Calu3 (cell line): ENCODE data around the gene PSMG3. TPM values are rescaled to one million over a fixed set of nuclear protein-coding genes. Genes with fewer than 3 reads are reported as not detected.

ENCODE experiments used
- BruUV-seq: library from RNA; stranded (reverse); fragments of 400-500 nt; replicated peaks from 2 replicates; lab custom pipeline; 2021; lab: Mats Ljungman, UMichigan
- CTCF ChIA-PET: fragments of 300-600 bp; sonication (Branson Sonifier 250); formaldehyde crosslinking; loops from one replicate; lab custom pipeline; 2022; ENCODE audit warnings: antibody characterized with exemption; lab: Charles Lee
- DNase-seq: peaks from one replicate; pipeline ENCODE4 v3.0.0; 2022
- H3K27ac Mint-ChIP-seq: one replicate; pipeline ENCODE4 v1.8.0; 2022; ENCODE audit warnings: mixed read lengths; ENCODE audit not compliant: unreplicated experiment
- H3K27me3 Mint-ChIP-seq: one replicate; pipeline ENCODE4 v1.8.0; 2022; ENCODE audit warnings: mixed read lengths; ENCODE audit not compliant: unreplicated experiment
- H3K36me3 Mint-ChIP-seq: one replicate; pipeline ENCODE4 v1.8.0; 2022; ENCODE audit warnings: mild to moderate bottlenecking, moderate library complexity, mixed read lengths; ENCODE audit not compliant: insufficient read depth, unreplicated experiment
- H3K4me1 Mint-ChIP-seq: one replicate; pipeline ENCODE4 v1.8.0; 2022; ENCODE audit warnings: mild to moderate bottlenecking, low read depth, mixed read lengths; ENCODE audit not compliant: unreplicated experiment
- H3K4me3 Mint-ChIP-seq: one replicate; pipeline ENCODE4 v1.8.0; 2022; ENCODE audit warnings: mild to moderate bottlenecking, low read depth, moderate library complexity, mixed read lengths; ENCODE audit not compliant: unreplicated experiment
- H3K9me3 Mint-ChIP-seq: one replicate; pipeline ENCODE4 v1.8.0; 2022; ENCODE audit warnings: low read depth, mixed read lengths; ENCODE audit not compliant: unreplicated experiment
- CTCF ChIP-seq: fragments of 200-600 bp; IDR thresholded peaks from one replicate; pipeline ENCODE4 v1.8.0; 2022; ENCODE audit warnings: antibody characterized with exemption; ENCODE audit not compliant: unreplicated experiment
- intact Hi-C: fragments of 100-400 bp; cut with micrococcal nuclease; formaldehyde crosslinking; loops from one replicate; pipeline ENCODE4 v1.10.0; 2022; ENCODE audit not compliant: unreplicated experiment
- total RNA-seq: library from RNA; stranded (reverse); gene quantifications from 2 replicates; pipeline ENCODE4 v1.2.3, GENCODE V29; 2022

The PSMG3 gene
- total RNA-seq, 1 experiment from 2014 or later, result 64.0 TPM

- intact Hi-C loops, result no loop called here
- Mint-ChIP-seq H3K4me3 (no peak overlapping the region), H3K9me3 (no peaks in the 10 kb centered on the region), H3K27ac (no peak overlapping the region), H3K27me3 (peaks cover 100% of the 10 kb centered on the region), H3K4me1 (no peaks in the 10 kb centered on the region), H3K36me3 (no peaks in the 10 kb centered on the region)
- TF ChIP-seq CTCF, result no peak
- CTCF ChIA-PET, result no interaction called here
- DNase-seq, result no peak
- BruUV-seq, result no TSS peak
Measured at GRCh38 chr7:1603346-1604225, 33.8 kb upstream of the PSMG3 start.

- CTCF ChIA-PET, result no interaction called here
- BruUV-seq, result no TSS peak
- no peak for TF ChIP-seq CTCF
- Mint-ChIP-seq H3K27ac (no peak overlapping the region), H3K4me1 (no peaks in the 10 kb centered on the region), H3K9me3 (no peaks in the 10 kb centered on the region), H3K4me3 (no peak overlapping the region), H3K36me3 (no peaks in the 10 kb centered on the region), H3K27me3 (peaks cover 100% of the 10 kb centered on the region)
- intact Hi-C loops, result no loop called here
- no peak for DNase-seq
Measured at GRCh38 chr7:1602386-1602785, 32.6 kb upstream of the PSMG3 start.

GRCh38 chr7:1601956-1602355 is 32.1 kb upstream of the PSMG3 start:
- Mint-ChIP-seq H3K4me1 (no peaks in the 10 kb centered on the region), H3K27me3 (peaks cover 100% of the 10 kb centered on the region), H3K9me3 (no peaks in the 10 kb centered on the region), H3K36me3 (no peaks in the 10 kb centered on the region), H3K4me3 (no peak overlapping the region), H3K27ac (no peak overlapping the region)
- no peak for TF ChIP-seq CTCF
- intact Hi-C loops, result no loop called here
- no peak for DNase-seq
- CTCF ChIA-PET, result no interaction called here
- BruUV-seq, result no TSS peak

- no TSS peak for BruUV-seq
- Mint-ChIP-seq H3K27me3 (peaks cover 100% of the 10 kb centered on the region), H3K4me1 (no peaks in the 10 kb centered on the region), H3K9me3 (no peaks in the 10 kb centered on the region), H3K4me3 (no peak overlapping the region), H3K36me3 (no peaks in the 10 kb centered on the region), H3K27ac (no peak overlapping the region)
- no peak for TF ChIP-seq CTCF
- intact Hi-C loops, result no loop called here
- no peak for DNase-seq
- CTCF ChIA-PET, result interaction anchor here (1.2 kb wide), 2 partner anchors 11 to 15 kb away, joined by 3 read pairs; no protein-coding TSS in a partner anchor
Measured at GRCh38 chr7:1599640-1600395, 30.0 kb upstream of the PSMG3 start.
